Inflammatory macrophage treated with lipopolysaccharide for 1 hour (primary cell): ENCODE results near the gene KHSRP.
"Not testable (repeated sequence)": the region's sequence is repeated elsewhere in the genome, so short reads cannot be mapped to it uniquely, and the experiment has no call there.

Experiments
- DNase-seq, 2 donors: peaks; one replicate each; pipeline ENCODE4 v3.0.0-alpha.2; 2020 to 2022

KHSRP gene

GRCh38 chr19:6417713-6418561 lies 6.7 kb downstream of the KHSRP start:
- no peak for DNase-seq

- no peak for DNase-seq
These were observed 7.8 kb downstream of the KHSRP start for GRCh38 chr19:6416658-6417405.

GRCh38 chr19:6415591-6416190 lies 8.9 kb downstream of the KHSRP start:
- no peak for DNase-seq

- no peak for DNase-seq
These were observed 9.6 kb downstream of the KHSRP start for GRCh38 chr19:6414793-6415590.

- no peak for DNase-seq
These were observed 10.6 kb downstream of the KHSRP start for GRCh38 chr19:6413721-6414643.

- DNase-seq, result no peak
These were observed 11.3 kb downstream of the KHSRP start for GRCh38 chr19:6413291-6413690.

GRCh38 chr19:6412447-6413091 lies 12.0 kb downstream of the KHSRP start:
- DNase-seq, result no peak

- DNase-seq, result no peak
These were observed 12.6 kb downstream of the KHSRP start for GRCh38 chr19:6412061-6412446.

GRCh38 chr19:6409346-6409745 lies 15.3 kb downstream of the KHSRP start:
- no peak for DNase-seq

- peak; percentile 37 to 58 for DNase-seq
These were observed 18.2 kb downstream of the KHSRP start for GRCh38 chr19:6406401-6406800.

GRCh38 chr19:6402837-6403608 lies 21.6 kb downstream of the KHSRP start:
- no peak for DNase-seq

GRCh38 chr19:6402058-6402457 lies 22.6 kb downstream of the KHSRP start:
- DNase-seq, result no peak

- not testable (repeated sequence) for DNase-seq
These were observed 24.3 kb downstream of the KHSRP start for GRCh38 chr19:6400062-6400944.

- no peak for DNase-seq
These were observed 28.3 kb downstream of the KHSRP start for GRCh38 chr19:6396305-6396704.

GRCh38 chr19:6394831-6395230 lies 29.8 kb downstream of the KHSRP start:
- DNase-seq, result no peak

- no peak for DNase-seq
These were observed 30.6 kb downstream of the KHSRP start for GRCh38 chr19:6393983-6394412.

GRCh38 chr19:6393074-6393982 lies 31.3 kb downstream of the KHSRP start, which contains the start of gene GTF2F1:
Gene GTF2F1 (minus strand): TSS chr19:6393164. CDS start chr19:6392995, 169 bp downstream.
- peak; percentile 82 to 92 for DNase-seq
